Ishikawa (cell line): Measurements from ENCODE around the gene CDS2.

ENCODE experiments used
- EGR1 ChIP-seq: IDR thresholded peaks from 2 replicates; pipeline ENCODE4 v1.6.1; 2012
- EP300 ChIP-seq: IDR thresholded peaks from 2 replicates; pipeline ENCODE4 v1.6.1; 2012; ENCODE audit warnings: borderline replicate concordance
- MAX ChIP-seq: IDR thresholded peaks from 2 replicates; pipeline ENCODE4 v1.6.1; 2012
- NFIC ChIP-seq: IDR thresholded peaks from 2 replicates; pipeline ENCODE4 v1.6.1; 2012
- RAD21 ChIP-seq: IDR thresholded peaks from 2 replicates; pipeline ENCODE4 v1.6.1; 2012; ENCODE audit warnings: low read depth
- TAF1 ChIP-seq: IDR thresholded peaks from 2 replicates; pipeline ENCODE4 v1.6.1; 2012; ENCODE audit warnings: low read depth, mild to moderate bottlenecking

GRCh38 chr20:5127859-5128424 is 1.1 kb downstream of the CDS2 start:
- TF ChIP-seq EP300 (no peak), EGR1 (no peak), RAD21 (no peak), MAX (no peak), NFIC (no peak), TAF1 (no peak)
